HCT116 (cell line): ENCODE data around the gene CNDP2. TPM values are rescaled to one million over a fixed set of nuclear protein-coding genes. Genes with fewer than 3 reads are reported as not detected.

ENCODE experiments used
- ATAC-seq: fragments of 200-7000 bp; cut with Tn5 transposase; 2 replicates; pipeline ENCODE4 v1.9.1; 2020; ENCODE audit warnings: mild to moderate bottlenecking, moderate library complexity
- BruUV-seq: library from RNA; stranded (reverse); fragments of 400-500 nt; replicated peaks from 2 replicates; lab custom pipeline; 2021; lab: Mats Ljungman, UMichigan
- CTCF ChIA-PET: fragments of 300-600 bp; sonication (Branson Sonifier 250); formaldehyde crosslinking; loops from one replicate; lab custom pipeline; 2021; ENCODE audit warnings: antibody characterized with exemption; lab: Charles Lee
- POLR2A ChIA-PET: fragments of 300-600, 350-600 bp; sonication (Branson Sonifier 250); formaldehyde crosslinking; loops from one replicate; lab custom pipeline; 2021; ENCODE audit warnings: antibody characterized with exemption; lab: Charles Lee
- RAD21 ChIA-PET, 2 experiments: fragments of 300-600 bp; sonication (Branson Sonifier 250); formaldehyde crosslinking; loops; one replicate each; lab custom pipeline; 2023; ENCODE audit warnings: low total read pairs in 2 of 2; ENCODE audit not compliant: uncharacterized antibody in 2 of 2, unreplicated experiment in 2 of 2, low non-redundant PET in 1 of 2; lab: Charles Lee
- DNase-seq: peaks from one replicate; pipeline ENCODE4 v3.0.0-alpha.2; 2010; ENCODE audit warnings: low read depth, low spot score
- H2AFZ ChIP-seq: fragments of 200-600 bp; shearing (Covaris generic), sonication (generic); 2 replicates; pipeline ENCODE4 v1.6.1; 2017; ENCODE audit warnings: low read depth, mixed run types, mixed read lengths, antibody characterized with exemption, low read length; ENCODE audit not compliant: poor library complexity, severe bottlenecking
- H3K27ac ChIP-seq: 2 replicates; pipeline ENCODE4 v1.5.1; 2012; ENCODE audit warnings: low read depth, low read length
- H3K27me3 ChIP-seq: fragments of 200-600 bp; sonication (generic); 2 replicates; pipeline ENCODE4 v1.6.1; 2016; ENCODE audit warnings: mixed run types, low read length, mixed read lengths; ENCODE audit not compliant: insufficient read depth
- H3K36me3 ChIP-seq, 2 experiments: fragments of 200-500 bp in 1 of 2; fragments of 200-600 bp in 1 of 2; sonication (Bioruptor generic) in 1 of 2; sonication (generic) in 1 of 2; 2 replicates each; pipeline versions ENCODE4 v1.5.1 to v1.6.1; 2014 to 2016; ENCODE audit warnings: low read length in 2 of 2, inconsistent platforms in 1 of 2, mixed read lengths in 1 of 2, mixed run types in 1 of 2; ENCODE audit not compliant: insufficient read depth in 2 of 2, control insufficient read depth in 1 of 2
- H3K4me1 ChIP-seq, 2 experiments: fragments of 200-600 bp in 1 of 2; sonication (generic) in 1 of 2; 2 replicates each; pipeline versions ENCODE4 v1.5.1 to v1.6.1; 2012 to 2017; ENCODE audit warnings: low read length in 2 of 2, inconsistent platforms in 1 of 2, mild to moderate bottlenecking in 1 of 2, mixed read lengths in 1 of 2, mixed run types in 1 of 2, moderate library complexity in 1 of 2; ENCODE audit not compliant: insufficient read depth in 2 of 2, control insufficient read depth in 1 of 2
- H3K4me2 ChIP-seq: fragments of 200-600 bp; sonication (generic); 2 replicates; pipeline ENCODE4 v1.6.1; 2017; ENCODE audit warnings: mixed run types, low read length, mixed read lengths
- H3K4me3 ChIP-seq, 2 experiments: fragments of 200-600 bp in 1 of 2; sonication (generic) in 1 of 2; replicated peaks in 1 of 2; 2 replicates each; pipeline ENCODE4 v1.5.1; 2011 to 2016; ENCODE audit warnings: low read length in 2 of 2, control low read depth in 1 of 2, low read depth in 1 of 2, mild to moderate bottlenecking in 1 of 2, mixed read lengths in 1 of 2, mixed run types in 1 of 2
- H3K79me2 ChIP-seq: fragments of 200-600 bp; sonication (generic); 2 replicates; pipeline ENCODE4 v1.6.1; 2017; ENCODE audit warnings: mild to moderate bottlenecking, mixed run types, low read length, moderate library complexity, mixed read lengths; ENCODE audit not compliant: insufficient read depth
- H3K9ac ChIP-seq: fragments of 200-600 bp; sonication (generic); 2 replicates; pipeline ENCODE4 v1.6.1; 2016; ENCODE audit warnings: low read length, mixed read lengths
- H3K9me2 ChIP-seq: fragments of 200-600 bp; sonication (generic), shearing (Covaris generic); 2 replicates; pipeline ENCODE4 v1.6.1; 2017; ENCODE audit warnings: mixed run types, mild to moderate bottlenecking, moderate library complexity; ENCODE audit not compliant: insufficient read depth
- H3K9me3 ChIP-seq, 2 experiments: fragments of 200-500 bp in 1 of 2; fragments of 200-600 bp in 1 of 2; sonication (Bioruptor generic) in 1 of 2; sonication (generic) in 1 of 2; 2 replicates each; pipeline ENCODE4 v1.6.1; 2014 to 2017; ENCODE audit warnings: low read length in 2 of 2, mixed read lengths in 2 of 2, inconsistent platforms in 1 of 2, low read depth in 1 of 2, mild to moderate bottlenecking in 1 of 2, mixed run types in 1 of 2, moderate library complexity in 1 of 2; ENCODE audit not compliant: control insufficient read depth in 1 of 2, insufficient read depth in 1 of 2
- H4K20me1 ChIP-seq: fragments of 200-600 bp; sonication (generic), shearing (Covaris generic); 2 replicates; pipeline ENCODE4 v1.6.1; 2017; ENCODE audit warnings: mixed run types, mild to moderate bottlenecking, moderate library complexity; ENCODE audit not compliant: insufficient read depth
- CBX3 ChIP-seq: IDR thresholded peaks from 2 replicates; pipeline ENCODE4 v1.6.1; 2012; ENCODE audit warnings: low read depth
- CEBPB ChIP-seq: IDR thresholded peaks from 2 replicates; pipeline ENCODE4 v1.6.1; 2012; ENCODE audit warnings: low read depth
- EZH2phosphoT487 ChIP-seq: fragments of 200-600 bp; IDR thresholded peaks from 2 replicates; pipeline ENCODE4 v1.6.1; 2018; ENCODE audit warnings: antibody characterized with exemption, borderline replicate concordance
- FOSL1 ChIP-seq: IDR thresholded peaks from 2 replicates; pipeline ENCODE4 v1.6.1; 2012; ENCODE audit warnings: low read depth
- POLR2A ChIP-seq: IDR thresholded peaks from 2 replicates; pipeline ENCODE4 v1.7.0; 2011; ENCODE audit warnings: borderline replicate concordance; ENCODE audit not compliant: insufficient read depth, insufficient read length; ENCODE audit errors: extremely low read depth
- POLR2AphosphoS5 ChIP-seq: IDR thresholded peaks from 2 replicates; pipeline ENCODE4 v1.6.1; 2011; ENCODE audit warnings: mild to moderate bottlenecking, low read depth, low read length, moderate library complexity
- RAD21 ChIP-seq: IDR thresholded peaks from 2 replicates; pipeline ENCODE4 v1.6.1; 2012; ENCODE audit warnings: low read depth, mild to moderate bottlenecking
- REST ChIP-seq: IDR thresholded peaks from 2 replicates; pipeline ENCODE4 v1.6.1; 2012; ENCODE audit warnings: low read depth
- SIN3A ChIP-seq: IDR thresholded peaks from 2 replicates; pipeline ENCODE4 v1.6.1; 2012; ENCODE audit warnings: low read depth
- SP1 ChIP-seq: IDR thresholded peaks from 2 replicates; pipeline ENCODE4 v1.6.1; 2012; ENCODE audit warnings: low read depth
- YY1 ChIP-seq: IDR thresholded peaks from 2 replicates; pipeline ENCODE4 v1.6.1; 2011; ENCODE audit warnings: low read length, low read depth, moderate library complexity, mild to moderate bottlenecking; ENCODE audit not compliant: insufficient replicate concordance; ENCODE audit errors: extremely low read depth
- intact Hi-C: fragments of 100-400 bp; cut with micrococcal nuclease; formaldehyde crosslinking; loops from 2 replicates; pipeline ENCODE4 v1.10.0; 2022
- total RNA-seq: library from RNA; stranded (reverse); gene quantifications from one replicate; pipeline ENCODE4 v1.2.1, GENCODE V29; 2021; ENCODE audit not compliant: unreplicated experiment
- TF ChIP-seq, protein P1 (sequence below): IDR thresholded peaks from 2 replicates; pipeline ENCODE4 v1.6.1; 2012
- TF ChIP-seq, protein P2 (sequence below): IDR thresholded peaks from 2 replicates; pipeline ENCODE4 v1.6.1; 2012
- TF ChIP-seq, protein P3 (sequence below), 3 experiments: fragments of 200-600 bp in 1 of 3; sonication (generic) in 1 of 3; IDR thresholded peaks in 2 of 3; conservative IDR thresholded peaks in 1 of 3; 2 replicates each; pipeline ENCODE4 v1.5.1; 2012 to 2017; ENCODE audit warnings: low read depth in 2 of 3, low read length in 2 of 3, antibody characterized with exemption in 1 of 3, borderline replicate concordance in 1 of 3, control low read depth in 1 of 3, mild to moderate bottlenecking in 1 of 3, mixed read lengths in 1 of 3, mixed run types in 1 of 3, moderate library complexity in 1 of 3; ENCODE audit not compliant: insufficient read depth in 1 of 3

CNDP2 gene
- total RNA-seq, 1 experiment from 2014 or later, result 112 TPM

DNA sequence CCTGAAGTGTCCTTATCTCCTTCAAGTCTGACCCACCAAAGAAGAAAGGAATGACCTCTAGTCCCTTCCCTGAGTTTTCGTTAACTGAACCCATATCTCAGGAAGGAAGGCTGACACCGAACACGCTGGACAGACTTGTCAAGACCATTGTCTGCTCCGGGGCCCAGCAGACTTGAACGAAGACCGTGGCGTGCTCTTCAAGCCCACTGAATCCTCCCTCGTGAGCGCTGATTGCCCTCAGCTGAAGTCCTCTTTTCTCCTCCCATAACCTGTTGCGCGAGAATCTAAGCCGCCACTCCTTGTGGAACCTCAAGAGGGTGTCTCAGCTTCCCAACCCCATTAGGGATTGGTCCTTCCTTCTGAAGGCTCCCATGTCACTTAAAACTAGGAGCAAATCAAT lies 37.5 kb downstream of the CNDP2 start:
- RAD21 ChIA-PET, result no interaction called here
- Histone ChIP-seq H3K4me2 (no peak overlapping the region), H3K27ac (no peak overlapping the region), H3K79me2 (no peaks in the 10 kb centered on the region)
- ATAC-seq (no peak), DNase-seq (no peak)
- TF ChIP-seq CBX3 (no peak), YY1 (no peak)
- TF ChIP-seq, all 23 proteins: peak for 0
- BruUV-seq, result no TSS peak
- no peaks in the 10 kb centered on the region for H3K36me3 ChIP-seq
- peaks cover 3% of the 10 kb centered on the region; the same call in 1 of the 2 replicates for H3K27me3 ChIP-seq
- H3K9me3 ChIP-seq, result no peaks in the 10 kb centered on the region
- H3K4me3 ChIP-seq, result no peak overlapping the region
- H3K4me1 ChIP-seq, result no peaks in the 10 kb centered on the region
- no peak overlapping the region for H2AFZ ChIP-seq
- H3K9me2 ChIP-seq, result no peaks in the 10 kb centered on the region
- POLR2A ChIA-PET, result no interaction called here
- no peak overlapping the region for H3K9ac ChIP-seq
- H4K20me1 ChIP-seq, result no peaks in the 10 kb centered on the region
- intact Hi-C loops, result no loop called here
- CTCF ChIA-PET, result no interaction called here

DNA sequence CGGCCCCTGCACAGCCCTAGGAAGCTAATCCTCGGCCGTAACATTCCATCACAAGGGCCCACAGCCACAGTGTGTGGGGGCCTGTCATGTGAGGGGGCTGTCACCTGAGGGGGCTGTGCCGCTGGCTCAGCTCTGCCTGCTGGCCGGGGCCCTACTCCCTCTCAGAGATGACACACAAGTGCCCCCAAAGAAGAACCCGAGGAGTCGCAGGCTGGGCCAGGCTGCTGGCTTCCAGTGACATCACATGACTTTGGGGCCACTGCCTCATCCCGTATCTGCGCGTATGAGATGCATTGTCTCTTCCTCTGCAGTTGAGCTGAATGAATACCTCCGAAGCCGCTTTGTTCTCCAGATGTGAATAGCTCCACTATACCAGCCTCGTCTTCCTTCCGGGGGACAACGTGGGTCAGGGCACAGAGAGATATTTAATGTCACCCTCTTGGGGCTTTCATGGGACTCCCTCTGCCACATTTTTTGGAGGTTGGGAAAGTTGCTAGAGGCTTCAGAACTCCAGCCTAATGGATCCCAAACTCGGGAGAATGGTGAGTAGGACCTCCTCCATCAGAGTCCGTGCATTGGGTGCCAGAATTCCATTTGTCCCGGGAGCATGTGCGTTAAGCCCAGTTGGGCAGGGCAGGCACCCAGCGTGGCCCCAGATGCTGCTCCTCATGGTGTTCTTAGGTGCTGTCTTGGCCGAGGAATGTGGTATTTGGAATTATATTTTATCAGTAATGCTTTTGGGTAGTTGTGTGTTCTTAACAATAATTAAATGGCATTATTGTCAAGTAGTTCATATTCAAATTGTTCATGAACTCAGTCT lies 38.2 kb downstream of the CNDP2 start, which contains the start of gene CNDP1:
TSS of gene CNDP1 (plus strand) at position 351 of the 820 bp plus-strand sequence. CDS start at position 519, 168 bp downstream.
- intact Hi-C loops, result no loop called here
- ChIA-PET POLR2A (no interaction called here), RAD21 (no interaction called here), CTCF (no interaction called here)
- ATAC-seq (no peak), DNase-seq (no peak)
- H4K20me1 ChIP-seq, result no peaks in the 10 kb centered on the region
- H3K79me2 ChIP-seq, result no peaks in the 10 kb centered on the region
- H3K4me1 ChIP-seq, result no peaks in the 10 kb centered on the region
- H3K9me2 ChIP-seq, result no peaks in the 10 kb centered on the region
- H3K27me3 ChIP-seq, result peaks cover 3% of the 10 kb centered on the region; the same call in 1 of the 2 replicates
- H3K36me3 ChIP-seq, result no peaks in the 10 kb centered on the region
- BruUV-seq, result no TSS peak
- H3K27ac ChIP-seq, result no peak within 1 kb of the TSS
- no peak within 1 kb of the TSS for H3K9ac ChIP-seq
- H3K4me3 ChIP-seq, result no peak within 1 kb of the TSS
- no peaks in the 10 kb centered on the region for H3K9me3 ChIP-seq
- H2AFZ ChIP-seq, result no peak within 1 kb of the TSS
- H3K4me2 ChIP-seq, result no peak within 1 kb of the TSS
- TF ChIP-seq RAD21, result no peak
- TF ChIP-seq, protein P1, sequence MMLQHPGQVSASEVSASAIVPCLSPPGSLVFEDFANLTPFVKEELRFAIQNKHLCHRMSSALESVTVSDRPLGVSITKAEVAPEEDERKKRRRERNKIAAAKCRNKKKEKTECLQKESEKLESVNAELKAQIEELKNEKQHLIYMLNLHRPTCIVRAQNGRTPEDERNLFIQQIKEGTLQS, result no peak
- TF ChIP-seq POLR2A, result no peak
- no peak for TF ChIP-seq POLR2AphosphoS5
- TF ChIP-seq FOSL1, result no peak
- no peak for TF ChIP-seq REST
- no peak for TF ChIP-seq EZH2phosphoT487
- TF ChIP-seq, protein P2, sequence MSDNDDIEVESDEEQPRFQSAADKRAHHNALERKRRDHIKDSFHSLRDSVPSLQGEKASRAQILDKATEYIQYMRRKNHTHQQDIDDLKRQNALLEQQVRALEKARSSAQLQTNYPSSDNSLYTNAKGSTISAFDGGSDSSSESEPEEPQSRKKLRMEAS, result no peak
- TF ChIP-seq SIN3A, result no peak
- no peak for TF ChIP-seq SP1
- no peak for TF ChIP-seq CEBPB
- TF ChIP-seq, protein P3, sequence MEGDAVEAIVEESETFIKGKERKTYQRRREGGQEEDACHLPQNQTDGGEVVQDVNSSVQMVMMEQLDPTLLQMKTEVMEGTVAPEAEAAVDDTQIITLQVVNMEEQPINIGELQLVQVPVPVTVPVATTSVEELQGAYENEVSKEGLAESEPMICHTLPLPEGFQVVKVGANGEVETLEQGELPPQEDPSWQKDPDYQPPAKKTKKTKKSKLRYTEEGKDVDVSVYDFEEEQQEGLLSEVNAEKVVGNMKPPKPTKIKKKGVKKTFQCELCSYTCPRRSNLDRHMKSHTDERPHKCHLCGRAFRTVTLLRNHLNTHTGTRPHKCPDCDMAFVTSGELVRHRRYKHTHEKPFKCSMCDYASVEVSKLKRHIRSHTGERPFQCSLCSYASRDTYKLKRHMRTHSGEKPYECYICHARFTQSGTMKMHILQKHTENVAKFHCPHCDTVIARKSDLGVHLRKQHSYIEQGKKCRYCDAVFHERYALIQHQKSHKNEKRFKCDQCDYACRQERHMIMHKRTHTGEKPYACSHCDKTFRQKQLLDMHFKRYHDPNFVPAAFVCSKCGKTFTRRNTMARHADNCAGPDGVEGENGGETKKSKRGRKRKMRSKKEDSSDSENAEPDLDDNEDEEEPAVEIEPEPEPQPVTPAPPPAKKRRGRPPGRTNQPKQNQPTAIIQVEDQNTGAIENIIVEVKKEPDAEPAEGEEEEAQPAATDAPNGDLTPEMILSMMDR (IDR thresholded peaks at IDR 0.05 in 2 of 3, conservative IDR thresholded peaks at IDR 0.05 in 1 of 3; ENCODE audit: borderline replicate concordance in 1 of 3, insufficient read depth in 1 of 3, low read depth in 2 of 3, low read length in 2 of 3), result no peak
